ENCODE results near the gene HVCN1. TPM values are rescaled to one million over a fixed set of nuclear protein-coding genes. Genes with fewer than 3 reads are reported as not detected.
A peak's percentile ranks its signal among the peaks of the same experiment; 100 is the strongest.
"Not testable (repeated sequence)": the region's sequence is repeated elsewhere in the genome, so short reads cannot be mapped to it uniquely, and the experiment has no call there.

Gene HVCN1, protein sequence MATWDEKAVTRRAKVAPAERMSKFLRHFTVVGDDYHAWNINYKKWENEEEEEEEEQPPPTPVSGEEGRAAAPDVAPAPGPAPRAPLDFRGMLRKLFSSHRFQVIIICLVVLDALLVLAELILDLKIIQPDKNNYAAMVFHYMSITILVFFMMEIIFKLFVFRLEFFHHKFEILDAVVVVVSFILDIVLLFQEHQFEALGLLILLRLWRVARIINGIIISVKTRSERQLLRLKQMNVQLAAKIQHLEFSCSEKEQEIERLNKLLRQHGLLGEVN
- 0.71 TPM for total RNA-seq (ENCODE audit: unreplicated experiment)
- long read RNA-seq, partial matches to known transcripts = 1 of 1 reads
- long read RNA-seq, other reads (novel, unspliced or antisense) = 0 of 1 reads

DNA sequence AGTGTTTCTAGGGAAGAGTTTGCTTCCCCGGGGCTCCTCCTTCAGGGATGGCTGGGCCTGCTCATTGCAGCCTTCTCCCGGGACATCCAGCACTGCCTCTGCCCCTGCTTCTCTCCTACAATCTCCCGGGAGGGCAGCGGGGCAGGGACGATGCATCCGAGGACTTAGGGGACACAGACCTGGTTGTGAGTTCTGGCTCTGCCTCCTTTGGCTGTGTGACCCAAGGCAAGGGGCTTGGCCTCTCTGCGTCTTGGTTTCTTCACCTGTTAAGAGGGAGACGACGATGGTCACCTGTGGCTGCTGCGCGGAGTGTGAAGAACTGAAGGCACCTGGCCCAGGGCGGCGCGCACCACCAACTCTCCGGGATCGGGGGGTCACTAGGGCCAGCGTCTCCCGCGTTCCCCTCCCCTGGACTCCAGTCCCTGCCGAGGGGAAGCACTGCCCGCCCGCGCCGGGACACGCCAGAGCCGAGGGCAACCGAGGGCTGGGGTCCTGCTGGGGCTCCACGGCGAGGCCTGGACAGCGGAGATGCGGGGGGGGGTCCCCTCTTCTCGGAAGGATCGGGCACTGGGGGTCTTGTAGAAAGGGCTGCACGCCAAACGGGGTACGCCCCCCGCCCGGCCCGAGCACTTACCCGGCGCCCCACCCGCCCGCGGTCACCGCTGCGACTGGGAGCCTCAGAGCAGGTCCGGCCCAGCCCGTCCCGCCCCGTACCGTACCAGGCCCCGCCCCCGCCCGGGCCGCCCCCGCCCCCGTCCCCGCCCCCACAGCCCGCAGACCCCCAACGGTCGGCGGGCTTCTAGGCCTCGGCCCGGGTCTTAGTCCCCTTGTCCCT, at the start of gene HVCN1:
HVCN1 (minus strand) TSS at position 670 of the 835 bp plus-strand sequence. CDS start 5,870 bp downstream, outside the sequence.
- Mint-ChIP-seq H3K27me3 (ENCODE audit: unreplicated experiment) (peaks cover 28% of the 10 kb centered on the region), H3K36me3 (ENCODE audit: unreplicated experiment) (no peaks in the 10 kb centered on the region), H3K27ac (ENCODE audit: unreplicated experiment) (no peak within 1 kb of the TSS), H3K4me1 (ENCODE audit: low read depth, unreplicated experiment) (no peaks in the 10 kb centered on the region), H3K4me3 (ENCODE audit: unreplicated experiment) (peak within 1 kb of the TSS; percentile 75), H3K9me3 (ENCODE audit: unreplicated experiment) (peaks cover 2% of the 10 kb centered on the region)
- TF ChIP-seq, protein P1, sequence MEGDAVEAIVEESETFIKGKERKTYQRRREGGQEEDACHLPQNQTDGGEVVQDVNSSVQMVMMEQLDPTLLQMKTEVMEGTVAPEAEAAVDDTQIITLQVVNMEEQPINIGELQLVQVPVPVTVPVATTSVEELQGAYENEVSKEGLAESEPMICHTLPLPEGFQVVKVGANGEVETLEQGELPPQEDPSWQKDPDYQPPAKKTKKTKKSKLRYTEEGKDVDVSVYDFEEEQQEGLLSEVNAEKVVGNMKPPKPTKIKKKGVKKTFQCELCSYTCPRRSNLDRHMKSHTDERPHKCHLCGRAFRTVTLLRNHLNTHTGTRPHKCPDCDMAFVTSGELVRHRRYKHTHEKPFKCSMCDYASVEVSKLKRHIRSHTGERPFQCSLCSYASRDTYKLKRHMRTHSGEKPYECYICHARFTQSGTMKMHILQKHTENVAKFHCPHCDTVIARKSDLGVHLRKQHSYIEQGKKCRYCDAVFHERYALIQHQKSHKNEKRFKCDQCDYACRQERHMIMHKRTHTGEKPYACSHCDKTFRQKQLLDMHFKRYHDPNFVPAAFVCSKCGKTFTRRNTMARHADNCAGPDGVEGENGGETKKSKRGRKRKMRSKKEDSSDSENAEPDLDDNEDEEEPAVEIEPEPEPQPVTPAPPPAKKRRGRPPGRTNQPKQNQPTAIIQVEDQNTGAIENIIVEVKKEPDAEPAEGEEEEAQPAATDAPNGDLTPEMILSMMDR (IDR thresholded peaks at IDR 0.05; ENCODE audit: partially characterized antibody, unreplicated experiment) = no peak
- DNase-seq = peak; percentile 29

DNA sequence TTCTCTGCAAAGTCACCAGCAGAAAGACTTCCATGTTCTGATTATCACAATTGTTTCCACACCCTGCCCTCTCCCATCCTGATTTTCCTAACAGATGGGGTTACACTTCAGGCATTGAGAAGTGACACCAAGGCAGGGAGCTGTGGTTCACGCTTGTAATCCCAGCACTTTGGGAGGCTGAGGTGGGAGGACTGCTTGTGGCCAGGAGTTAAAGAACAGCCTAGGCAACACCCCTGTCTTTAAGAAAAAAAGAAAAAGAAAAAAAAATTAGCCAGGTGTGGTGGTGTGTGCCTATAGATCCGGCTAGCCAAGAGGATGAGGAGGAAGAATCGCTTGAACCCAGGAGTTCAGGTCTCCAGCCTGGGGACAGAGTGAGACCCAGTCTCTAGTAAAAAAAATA, 48.6 kb upstream of the HVCN1 start:
- peaks cover 6% of the 10 kb centered on the region for H3K9me3 Mint-ChIP-seq (ENCODE audit: unreplicated experiment)
- TF ChIP-seq, protein P1 (IDR thresholded peaks at IDR 0.05; ENCODE audit: partially characterized antibody, unreplicated experiment) = no peak
- DNase-seq = no peak
- H3K27ac Mint-ChIP-seq (ENCODE audit: unreplicated experiment) = no peak overlapping the region
- peaks cover 11% of the 10 kb centered on the region for H3K27me3 Mint-ChIP-seq (ENCODE audit: unreplicated experiment)
- no peak overlapping the region for H3K4me3 Mint-ChIP-seq (ENCODE audit: unreplicated experiment)
- peaks cover 29% of the 10 kb centered on the region for H3K4me1 Mint-ChIP-seq (ENCODE audit: low read depth, unreplicated experiment)
- no peaks in the 10 kb centered on the region for H3K36me3 Mint-ChIP-seq (ENCODE audit: unreplicated experiment)

DNA sequence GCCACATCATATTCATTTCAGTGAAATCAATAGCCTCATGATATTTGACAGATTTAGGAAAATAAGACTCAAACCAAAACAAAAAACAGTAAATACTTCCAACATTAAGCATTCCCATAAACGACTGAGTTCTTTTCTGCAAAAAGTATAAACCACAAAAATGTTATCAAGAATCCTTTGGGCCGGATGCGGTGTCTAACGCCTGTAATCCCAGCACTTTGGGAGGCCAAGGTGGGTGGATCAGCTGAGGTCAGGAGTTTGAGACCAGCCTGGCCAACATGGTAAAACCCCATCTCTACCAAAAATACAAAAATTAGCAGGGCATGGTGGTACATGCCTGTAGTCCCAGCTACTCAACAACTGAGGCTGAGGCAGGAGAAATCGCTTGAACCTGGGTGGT, 48.1 kb upstream of the HVCN1 start:
- DNase-seq; H3K27me3 Mint-ChIP-seq (ENCODE audit: unreplicated experiment): not testable (repeated sequence)

DNA sequence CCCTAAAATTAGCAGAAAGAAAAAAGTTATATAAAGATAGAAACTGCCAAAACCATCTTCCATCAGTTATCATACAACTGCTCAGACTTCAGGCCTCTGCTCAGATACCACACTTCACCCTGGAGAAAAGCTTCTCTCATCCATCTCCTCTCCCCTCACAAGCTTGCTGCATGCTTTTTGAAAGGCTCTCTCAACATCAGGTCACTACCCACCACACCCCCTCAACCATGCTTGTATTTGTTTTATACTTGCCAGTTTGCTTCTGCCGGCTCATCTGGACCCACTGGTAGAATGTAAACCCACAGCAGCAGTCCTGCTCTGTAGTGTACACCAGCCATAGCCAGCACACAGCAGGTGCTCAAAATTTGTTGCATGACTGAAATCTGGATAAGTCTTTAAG, 45.0 kb upstream of the HVCN1 start:
- H3K4me3 Mint-ChIP-seq (ENCODE audit: unreplicated experiment) = no peak overlapping the region
- TF ChIP-seq, protein P1 (IDR thresholded peaks at IDR 0.05; ENCODE audit: partially characterized antibody, unreplicated experiment) = no peak
- peaks cover 25% of the 10 kb centered on the region for H3K4me1 Mint-ChIP-seq (ENCODE audit: low read depth, unreplicated experiment)
- H3K36me3 Mint-ChIP-seq (ENCODE audit: unreplicated experiment) = no peaks in the 10 kb centered on the region
- DNase-seq = no peak
- peaks cover 1% of the 10 kb centered on the region for H3K9me3 Mint-ChIP-seq (ENCODE audit: unreplicated experiment)
- H3K27me3 Mint-ChIP-seq (ENCODE audit: unreplicated experiment) = peaks cover 4% of the 10 kb centered on the region
- H3K27ac Mint-ChIP-seq (ENCODE audit: unreplicated experiment) = no peak overlapping the region

More for the DNA sequence above, 48.1 kb upstream of the HVCN1 start:
- not testable (repeated sequence) for H3K27ac Mint-ChIP-seq (ENCODE audit: unreplicated experiment); H3K9me3 Mint-ChIP-seq (ENCODE audit: unreplicated experiment); H3K36me3 Mint-ChIP-seq (ENCODE audit: unreplicated experiment); H3K4me3 Mint-ChIP-seq (ENCODE audit: unreplicated experiment)
- H3K4me1 Mint-ChIP-seq (ENCODE audit: low read depth, unreplicated experiment) = peaks cover 33% of the 10 kb centered on the region

DNA sequence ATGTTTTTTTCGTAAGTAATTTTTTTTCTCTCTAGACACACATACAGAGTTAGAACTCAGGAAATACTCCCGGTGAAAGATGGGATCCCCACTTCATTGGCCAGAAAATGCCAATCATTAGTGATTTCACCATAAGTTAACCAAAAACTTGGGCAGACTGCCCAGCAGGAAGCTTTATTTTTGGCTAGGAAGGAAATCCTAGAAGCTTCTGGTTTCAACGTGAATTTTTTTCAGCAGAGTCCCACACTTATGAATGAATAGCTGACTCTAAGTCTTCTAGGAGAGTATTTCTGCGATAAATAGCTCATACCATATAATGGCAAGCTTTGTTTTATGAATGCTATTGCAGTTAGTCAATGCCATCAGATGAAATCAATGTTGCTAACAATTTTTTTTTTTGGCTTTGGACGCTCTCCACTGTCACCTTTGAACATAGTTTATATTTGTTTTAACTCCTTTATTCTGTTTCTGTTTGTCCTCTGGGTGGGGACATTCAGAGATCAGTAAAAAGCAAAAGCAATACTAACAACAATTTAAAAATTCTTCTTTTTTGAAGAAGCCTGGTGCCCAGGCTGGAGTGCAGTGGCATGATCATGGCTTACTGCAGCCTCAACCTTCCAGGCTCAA, 44.3 kb upstream of the HVCN1 start:
- Mint-ChIP-seq H3K27ac (ENCODE audit: unreplicated experiment) (no peak overlapping the region), H3K36me3 (ENCODE audit: unreplicated experiment) (no peaks in the 10 kb centered on the region), H3K4me1 (ENCODE audit: low read depth, unreplicated experiment) (peaks cover 19% of the 10 kb centered on the region), H3K27me3 (ENCODE audit: unreplicated experiment) (no peaks in the 10 kb centered on the region), H3K4me3 (ENCODE audit: unreplicated experiment) (no peak overlapping the region), H3K9me3 (ENCODE audit: unreplicated experiment) (peaks cover 1% of the 10 kb centered on the region)
- DNase-seq = no peak
- TF ChIP-seq, protein P1 (IDR thresholded peaks at IDR 0.05; ENCODE audit: partially characterized antibody, unreplicated experiment) = no peak

Data from glutamatergic neuron (in vitro differentiated cells).